Gastrocnemius medialis (tissue), 4 donors: ENCODE data around the gene ZNF324.

ENCODE experiments used
- CTCF ChIP-seq, 5 experiments: fragments of 450-650 bp in 3 of 5; fragments of 200-600 bp in 2 of 5; sonication (generic) in 2 of 5; IDR thresholded peaks in 4 of 5; conservative IDR thresholded peaks in 1 of 5; 1 replicate in 4 of 5; 2 replicates in 1 of 5; pipeline ENCODE4 v1.5.1; 2016 to 2019; ENCODE audit warnings: antibody characterized with exemption in 5 of 5, mild to moderate bottlenecking in 3 of 5, moderate library complexity in 3 of 5
- POLR2A ChIP-seq, 2 donors: fragments of 450-650 bp; IDR thresholded peaks; one replicate each; pipeline ENCODE4 v1.6.1; 2017; ENCODE audit warnings: antibody characterized with exemption in 2 of 2, mild to moderate bottlenecking in 2 of 2, moderate library complexity in 2 of 2

DNA sequence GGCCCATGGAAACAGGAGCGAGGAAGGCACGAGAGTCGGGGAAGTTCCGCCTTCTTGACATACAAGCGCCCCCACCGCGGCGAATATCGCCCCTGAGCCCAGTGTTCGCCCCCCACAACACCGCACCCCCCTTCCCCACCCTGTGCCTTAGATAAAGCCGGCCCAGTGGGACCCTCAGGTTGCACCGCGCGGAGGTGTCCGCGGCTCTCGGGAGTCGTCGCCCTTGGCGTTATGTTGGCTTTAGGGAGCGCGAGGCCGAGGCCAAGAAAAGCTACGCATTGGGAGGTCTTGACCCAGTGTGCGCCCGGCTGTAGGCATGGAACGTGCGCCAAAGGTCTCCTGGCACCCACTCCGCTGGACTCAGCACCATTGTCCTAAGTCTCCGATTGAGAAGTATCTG, 26.3 kb upstream of the ZNF324 start:
- TF ChIP-seq CTCF (IDR thresholded peaks at IDR 0.05 in 4 of 5, conservative IDR thresholded peaks at IDR 0.05 in 1 of 5) (no peak), POLR2A (IDR thresholded peaks at IDR 0.05) (no peak)
